Measurements from ENCODE around the gene ZC2HC1C.
"Not testable (repeated sequence)": the region's sequence is repeated elsewhere in the genome, so short reads cannot be mapped to it uniquely, and the experiment has no call there.

The ZC2HC1C gene

GRCh38 chr14:75059642-75060041 lies 9.8 kb upstream of the ZC2HC1C start:
- no peak for DNase-seq

DNA sequence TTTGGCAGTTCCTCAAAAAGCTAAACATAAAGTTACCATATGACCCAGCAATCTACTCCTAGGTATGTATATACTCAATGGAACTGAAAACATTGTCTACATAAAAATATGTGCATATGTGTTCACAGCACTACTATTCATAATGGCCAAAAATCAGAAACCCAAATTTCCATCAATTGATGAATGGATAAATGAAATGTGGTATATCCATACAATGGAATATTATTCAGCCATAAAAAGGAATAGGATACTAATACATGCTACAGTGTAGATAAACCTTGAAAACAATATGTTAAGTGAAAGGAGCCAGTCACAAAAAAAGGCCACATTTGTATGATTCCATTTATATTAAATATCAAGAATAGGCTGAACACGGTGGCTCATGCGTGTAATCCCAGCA lies 9.0 kb upstream of the ZC2HC1C start:
- DNase-seq: no peak

- peak in 1 of 14 donors; percentile 27 for DNase-seq
Measured at GRCh38 chr14:75063013-75063412, 6.4 kb upstream of the ZC2HC1C start.

DNA sequence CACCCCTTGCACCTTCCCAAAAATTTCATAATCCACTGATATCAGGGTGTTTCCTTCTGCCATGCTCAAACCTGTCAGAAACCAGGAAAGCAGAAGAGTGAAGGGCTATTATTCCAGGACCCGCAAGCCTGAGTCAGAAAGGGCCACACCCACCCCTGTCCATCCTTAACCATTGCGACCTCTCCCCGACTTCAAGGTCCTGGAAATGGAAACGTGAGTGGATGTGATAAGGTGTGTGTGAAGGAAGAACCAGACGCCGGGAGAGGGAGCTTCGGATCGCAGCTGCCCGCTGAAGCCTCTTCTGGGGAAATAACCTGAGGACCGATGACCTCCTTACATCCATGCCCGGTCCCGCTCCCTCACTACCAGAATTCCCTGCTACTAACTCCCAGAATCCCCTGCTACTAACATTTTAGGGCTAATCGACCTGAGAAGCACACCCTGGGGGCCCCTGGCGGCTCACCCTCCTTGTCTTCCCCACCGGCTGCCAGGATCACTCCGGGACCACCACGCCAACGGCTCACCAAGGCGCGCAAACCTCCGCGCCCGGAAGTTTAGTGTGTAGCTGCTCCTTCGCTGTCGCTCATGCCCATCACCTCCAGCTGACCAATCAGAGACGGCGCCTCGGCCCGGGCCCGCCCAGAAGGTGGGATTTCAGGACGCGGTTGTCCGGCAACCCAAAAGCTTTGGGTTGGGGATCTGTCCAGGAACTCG lies 5.8 kb upstream of the ZC2HC1C start, which contains the start of gene ACYP1:
Gene ACYP1, minus strand, starts transcription at position 534 of the 714 bp plus-strand sequence. Its CDS starts 471 bp downstream, at position 63.
- peak in 13 of 14 donors; percentile 48 to 90 (median 84) for DNase-seq

DNA sequence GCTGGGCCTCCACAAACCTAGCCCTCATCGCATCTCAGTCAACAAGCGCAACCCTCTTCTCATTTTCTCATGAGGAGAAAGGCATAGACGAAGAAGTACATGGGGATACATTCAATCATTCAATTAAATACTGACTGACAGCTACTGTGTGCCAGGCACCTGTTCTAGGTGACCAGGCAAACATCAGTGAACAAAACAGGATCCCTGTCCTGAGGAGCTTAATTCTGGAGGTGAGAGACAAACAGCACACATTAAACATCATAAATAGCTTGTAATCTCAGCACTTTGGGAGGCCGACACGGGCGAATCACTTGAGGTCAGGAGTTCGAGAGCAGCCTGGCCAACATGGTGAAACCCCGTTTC lies 5.3 kb upstream of the ZC2HC1C start:
- no peak for DNase-seq

DNA sequence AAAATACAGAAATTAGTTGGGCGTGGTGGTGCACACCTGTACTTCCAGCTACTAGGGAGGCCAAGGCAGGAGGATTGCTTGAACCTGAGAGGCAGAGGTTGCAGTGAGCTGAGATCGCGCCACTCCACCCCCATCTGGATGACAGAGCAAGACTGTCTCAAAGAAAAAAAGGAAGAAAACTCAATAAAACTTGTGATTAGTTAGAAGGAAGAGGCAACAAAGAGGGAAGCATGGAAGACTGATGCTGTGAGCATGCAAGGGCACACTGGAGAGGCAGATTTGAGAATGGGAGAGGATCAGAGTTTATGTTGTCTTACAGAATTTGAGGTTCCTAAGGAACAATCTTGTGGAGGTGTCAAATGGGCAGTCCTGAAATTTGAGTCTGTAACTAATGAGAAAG lies 2.8 kb upstream of the ZC2HC1C start:
- no peak for DNase-seq

DNA sequence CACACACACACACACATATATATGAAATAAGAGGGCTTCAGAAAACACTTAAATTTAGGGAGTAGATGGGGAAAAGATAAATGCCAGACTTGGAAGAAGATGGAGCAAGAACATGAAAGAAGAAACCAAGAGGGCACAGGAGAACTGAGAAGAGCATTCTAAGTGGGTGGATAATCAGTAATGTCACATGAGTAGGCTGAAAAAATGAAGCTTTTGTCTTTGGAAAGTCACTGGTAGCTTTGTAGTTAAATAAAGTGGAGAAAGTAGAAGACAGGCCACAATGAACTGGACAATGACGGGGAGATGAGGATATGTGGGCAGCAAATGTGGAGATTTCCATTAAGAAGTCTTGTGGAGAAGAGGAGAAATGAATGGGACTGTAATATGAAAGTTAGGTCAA lies 2.2 kb upstream of the ZC2HC1C start:
- no peak for DNase-seq

GRCh38 chr14:75067765-75068164 lies 1.7 kb upstream of the ZC2HC1C start:
- not testable (repeated sequence) for DNase-seq

- DNase-seq: peak in 1 of 14 donors; percentile 39
Measured at GRCh38 chr14:75068294-75069120, 934 bp upstream of the ZC2HC1C start.

DNA sequence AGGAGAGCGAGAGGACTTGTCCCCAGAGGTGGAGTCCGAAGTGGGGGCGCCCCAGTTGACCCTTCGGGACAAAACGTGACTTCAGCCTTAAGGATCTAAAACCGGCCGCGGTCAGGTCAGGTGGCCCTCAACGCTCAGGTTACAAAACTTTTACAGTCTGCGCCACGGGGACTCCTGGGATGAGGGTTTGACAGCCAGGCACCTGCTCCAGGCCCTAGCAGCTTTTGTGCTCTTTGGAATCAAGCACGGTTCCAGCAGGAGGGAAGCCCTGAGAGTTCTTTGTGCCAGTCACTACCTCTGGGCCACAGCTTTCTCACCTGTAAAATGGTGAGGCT lies 337 bp downstream of the ZC2HC1C start:
- DNase-seq: no peak

DNA sequence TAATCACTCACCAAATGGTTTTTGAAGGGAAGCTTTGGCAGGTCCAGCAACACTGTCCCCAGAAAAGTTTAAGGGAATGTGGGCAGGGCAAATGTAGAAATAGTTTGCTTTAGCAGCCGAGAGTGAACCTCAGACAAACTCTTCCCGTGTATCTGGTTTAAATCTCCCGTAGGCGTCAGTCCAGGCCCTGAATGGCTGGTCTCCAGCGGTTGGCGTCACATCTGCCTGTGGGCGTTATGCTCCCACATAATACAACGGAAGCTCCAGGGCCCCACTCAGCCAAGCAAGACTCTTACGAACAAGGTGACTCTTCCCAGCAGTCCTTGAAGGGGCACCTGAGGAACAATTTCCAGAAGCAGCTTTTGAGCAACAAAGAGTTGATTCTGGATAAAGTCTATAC lies 942 bp downstream of the ZC2HC1C start:
- no peak for DNase-seq

DNA sequence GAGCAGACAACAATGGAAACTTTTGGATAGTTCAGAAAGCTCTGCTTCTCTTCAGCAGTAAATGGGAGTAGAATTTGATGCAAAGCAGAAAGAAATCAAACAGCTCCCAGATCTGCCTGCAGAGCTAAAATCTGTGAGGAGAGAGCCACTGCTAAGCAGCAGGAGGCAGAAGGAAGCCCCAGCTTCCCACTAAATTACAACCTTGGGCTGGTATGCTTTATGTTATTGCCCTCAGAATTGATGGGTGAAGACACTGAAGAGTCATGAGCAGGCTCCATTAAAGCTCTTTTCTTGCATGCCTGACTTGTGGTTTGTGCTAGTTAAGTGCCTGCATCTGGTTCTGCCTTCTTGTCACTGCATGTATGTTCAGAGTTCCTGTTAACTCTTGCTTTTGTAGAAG lies 8.4 kb downstream of the ZC2HC1C start:
- DNase-seq: no peak

DNA sequence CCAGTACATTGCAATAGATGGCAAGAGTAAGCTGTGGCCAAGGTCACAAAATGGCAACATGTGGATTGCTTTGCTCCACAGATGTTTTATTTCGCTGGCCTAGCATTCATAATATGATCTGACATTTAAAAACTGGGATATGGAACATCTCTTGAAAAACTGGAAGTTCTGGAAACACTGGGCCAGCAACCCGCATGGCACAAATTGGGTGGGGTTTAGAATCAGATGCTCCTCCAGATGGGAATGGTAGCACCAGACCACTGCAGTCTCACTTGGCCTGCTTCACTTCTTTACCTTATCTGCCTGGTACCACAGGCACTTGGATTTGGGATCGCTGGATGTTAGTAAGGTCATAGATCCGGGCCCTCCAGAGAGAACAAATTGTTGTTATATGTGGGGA lies 10.1 kb downstream of the ZC2HC1C start:
- no peak for DNase-seq

- DNase-seq: no peak
Measured at GRCh38 chr14:75081660-75082229, 12.3 kb downstream of the ZC2HC1C start.

DNA sequence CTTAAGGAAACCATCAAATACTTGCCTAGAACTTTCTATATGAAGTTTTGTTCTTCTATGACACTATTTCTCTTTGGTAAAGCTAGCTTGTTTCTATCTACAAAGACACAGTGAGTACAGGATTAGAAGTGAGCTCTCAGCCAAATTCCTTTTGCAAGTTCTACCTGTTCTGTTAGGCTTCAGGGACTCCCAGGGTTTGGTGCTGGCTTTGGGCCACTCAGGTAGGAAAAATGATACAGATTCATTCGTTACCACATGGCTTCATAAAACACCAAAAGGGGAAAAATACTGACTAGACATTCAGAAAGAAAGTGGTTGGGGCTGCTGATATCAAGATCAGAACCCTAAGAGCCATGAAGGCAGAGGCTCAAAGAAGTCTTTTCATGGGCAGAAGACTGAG lies 13.8 kb downstream of the ZC2HC1C start:
- no peak for DNase-seq

GRCh38 chr14:75084513-75084912 lies 15.1 kb downstream of the ZC2HC1C start:
- no peak for DNase-seq

- no peak for DNase-seq
Measured at GRCh38 chr14:75088153-75088552, 18.7 kb downstream of the ZC2HC1C start.

- DNase-seq: peak in 3 of 14 donors; percentile 10 to 26 (median 10)
Measured at GRCh38 chr14:75088566-75089373, 19.3 kb downstream of the ZC2HC1C start.

DNA sequence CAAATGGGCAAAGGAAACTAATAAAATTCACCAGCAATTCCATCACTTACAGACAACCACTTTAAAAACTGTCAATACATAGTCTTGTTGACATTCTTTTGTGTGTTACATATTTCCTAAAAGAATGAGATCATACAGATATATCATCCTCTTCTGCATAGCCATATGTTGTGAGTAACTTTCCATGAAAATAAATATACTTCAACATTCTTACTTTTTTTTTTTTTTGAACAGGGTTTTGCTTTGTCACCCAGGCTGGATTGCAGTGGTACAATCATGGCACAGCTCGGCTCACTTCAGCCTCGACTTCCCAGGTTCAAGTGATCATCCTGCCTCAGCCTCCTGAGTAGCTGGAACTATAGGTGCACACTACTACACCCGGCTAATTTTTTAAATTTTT lies 20.9 kb downstream of the ZC2HC1C start:
- no peak for DNase-seq

- no peak for DNase-seq
Measured at GRCh38 chr14:75091251-75091650, 21.8 kb downstream of the ZC2HC1C start.

DNA sequence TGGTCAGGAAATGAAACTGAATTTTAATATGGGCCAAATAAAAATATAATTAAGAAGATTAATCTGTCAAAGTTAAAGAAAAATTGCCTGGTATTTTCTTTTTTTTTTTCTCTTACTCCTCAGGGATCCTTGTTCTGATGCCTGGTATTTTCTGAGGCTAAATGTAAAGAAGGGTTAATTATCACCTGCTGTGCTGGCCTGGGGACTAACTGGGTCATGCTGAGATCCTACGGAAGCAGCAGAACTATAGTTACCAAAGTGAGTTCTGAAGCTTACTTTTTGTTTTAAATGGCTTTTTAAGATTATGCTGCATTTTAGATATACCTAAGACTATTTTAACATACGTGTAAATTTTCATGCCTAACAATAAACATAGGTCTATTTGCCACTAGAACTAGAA lies 23.3 kb downstream of the ZC2HC1C start:
- no peak for DNase-seq

DNA sequence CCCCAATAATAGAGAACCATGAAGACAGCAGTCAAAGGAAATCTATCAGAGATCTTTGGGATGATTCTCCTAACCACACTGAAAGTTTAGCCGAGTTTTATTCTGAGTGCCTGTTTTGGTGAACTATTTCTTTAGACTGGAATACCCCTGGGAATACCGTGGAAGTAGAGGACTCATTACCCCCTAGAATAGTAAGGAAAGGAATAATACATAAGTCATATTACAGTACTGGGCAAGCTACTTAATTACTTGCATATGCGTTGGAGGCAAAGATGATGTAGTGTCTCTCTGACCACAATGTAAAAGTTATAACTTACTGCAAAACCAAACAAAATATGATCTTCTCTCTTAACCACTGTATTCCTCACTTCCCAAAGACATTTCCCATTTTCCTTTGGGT lies 25.5 kb downstream of the ZC2HC1C start:
- DNase-seq: no peak

DNA sequence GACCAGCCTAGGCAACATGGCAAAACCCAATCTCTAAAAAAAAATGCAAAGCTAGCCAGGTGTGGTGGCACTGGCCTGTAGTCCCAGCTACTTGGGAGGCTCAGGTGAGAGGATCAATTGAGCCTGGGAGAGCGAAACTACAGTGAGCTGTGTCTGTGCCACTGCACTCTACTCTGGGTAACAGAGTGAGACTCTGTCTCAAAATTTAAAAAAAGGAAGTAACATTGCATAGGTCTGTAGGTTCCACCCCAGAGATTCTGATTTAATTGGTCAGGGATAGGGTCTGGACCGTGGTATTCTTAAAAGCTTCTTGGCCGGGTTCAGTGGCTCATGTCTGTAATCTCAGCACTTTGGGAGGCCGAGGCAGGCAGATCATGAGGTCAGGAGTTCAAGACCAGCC lies 26.2 kb downstream of the ZC2HC1C start:
- DNase-seq: no peak
